ENCODE data around the gene RASGEF1C.

Gene RASGEF1C

DNA sequence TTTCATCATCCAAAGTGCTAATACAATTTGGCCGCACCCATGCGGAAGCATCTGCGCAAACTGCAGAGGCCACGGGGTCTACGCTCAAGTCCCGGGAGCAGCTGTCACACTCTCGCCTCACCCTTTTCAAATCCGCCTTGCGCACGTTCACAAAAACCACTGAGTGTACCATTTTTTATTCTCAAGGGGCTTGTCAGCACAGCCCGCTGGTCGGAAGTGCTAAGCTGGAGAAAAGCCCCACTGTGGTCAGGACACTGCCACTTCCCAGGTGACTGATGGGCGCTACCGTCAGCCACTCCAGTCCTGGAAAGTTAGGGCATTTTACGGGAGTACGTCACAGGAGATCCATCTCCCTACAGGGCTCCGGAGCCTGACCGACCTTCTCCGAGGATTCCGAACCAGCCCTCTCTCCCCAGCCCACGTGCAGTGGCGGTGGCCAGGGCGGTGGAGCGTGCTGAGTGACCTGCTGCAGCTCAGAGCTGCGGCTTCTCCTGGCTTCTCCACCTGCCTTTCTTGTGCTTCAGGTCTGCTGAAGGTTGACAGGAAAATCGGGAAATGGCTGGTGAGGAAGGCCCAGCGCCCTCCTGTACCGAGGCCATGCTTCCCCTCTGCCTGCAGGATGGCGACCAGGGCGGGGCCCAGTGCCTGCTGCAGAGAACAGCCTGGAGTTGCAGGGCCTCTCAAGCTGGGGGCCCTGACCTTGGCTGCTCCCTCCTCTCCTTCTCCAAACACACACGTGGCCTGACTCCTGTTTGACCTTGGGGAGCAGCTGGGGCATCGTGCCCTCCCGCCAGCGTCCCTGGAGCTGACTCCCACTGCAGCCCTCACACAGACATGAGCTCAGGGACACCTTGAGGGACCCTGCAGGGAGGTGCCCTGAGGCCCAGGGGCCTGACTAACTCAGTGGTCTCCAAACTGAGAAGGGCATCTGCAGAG is 14.3 kb downstream of the RASGEF1C start:
- intact Hi-C loops (cut with DNase I), result no loop called here
- peak in 9 of 42 donors; percentile 9 to 35 (median 21) for DNase-seq

DNA sequence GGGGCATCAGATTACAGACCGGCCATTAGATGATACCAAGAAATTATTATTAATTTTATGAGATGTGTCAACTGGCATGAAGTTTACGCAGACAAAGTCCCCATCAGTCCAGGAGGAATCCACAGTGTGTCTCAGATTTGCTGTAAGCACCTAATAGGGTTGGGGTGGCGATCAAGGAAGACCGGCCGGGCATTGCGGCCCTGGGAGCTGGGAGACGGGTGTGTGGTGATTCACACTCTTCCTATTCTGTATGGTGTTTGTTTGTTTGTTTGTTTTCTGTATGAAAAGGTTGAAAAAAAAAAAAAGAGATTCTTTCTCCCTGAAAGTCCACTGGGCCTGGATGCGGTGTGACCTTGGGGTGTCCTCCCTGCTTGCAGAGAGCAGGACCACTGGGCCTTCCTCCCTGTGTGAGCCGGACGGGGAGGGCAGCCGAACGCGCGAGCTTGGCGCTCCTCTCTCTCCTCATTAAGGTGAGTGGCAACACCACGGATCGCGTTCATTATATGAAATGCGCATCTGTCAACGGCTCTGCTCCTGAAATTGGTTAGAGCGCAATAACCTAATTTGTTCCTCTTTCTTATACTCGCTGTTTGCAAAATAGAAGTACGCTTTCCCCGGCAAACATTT is 15.1 kb downstream of the RASGEF1C start:
- intact Hi-C loops (cut with DNase I), result no loop called here
- peak in 8 of 42 donors; percentile 10 to 33 (median 19) for DNase-seq

DNA sequence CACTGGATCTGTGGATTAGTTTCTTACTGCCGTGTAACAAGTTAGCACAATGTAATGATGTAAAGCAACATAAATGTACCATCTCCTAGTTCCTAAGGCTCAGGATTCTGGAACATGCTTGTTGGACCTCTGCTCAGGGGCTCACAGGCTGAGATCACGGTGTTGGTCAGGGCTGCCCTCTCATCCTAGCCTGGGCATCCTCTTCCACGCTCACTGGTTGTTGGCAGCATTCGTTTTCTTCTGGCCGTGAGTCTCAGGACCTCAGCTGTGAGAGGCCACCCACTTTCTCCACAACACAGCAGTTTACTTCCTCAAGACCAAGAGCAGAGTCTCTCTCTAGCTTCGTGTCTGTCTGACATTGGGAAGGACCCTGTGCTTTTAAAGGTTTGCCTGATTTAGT is 17.3 kb downstream of the RASGEF1C start:
- intact Hi-C loops (cut with DNase I), result no loop called here
- peak in 6 of 42 donors; percentile 7 to 31 (median 15) for DNase-seq

DNA sequence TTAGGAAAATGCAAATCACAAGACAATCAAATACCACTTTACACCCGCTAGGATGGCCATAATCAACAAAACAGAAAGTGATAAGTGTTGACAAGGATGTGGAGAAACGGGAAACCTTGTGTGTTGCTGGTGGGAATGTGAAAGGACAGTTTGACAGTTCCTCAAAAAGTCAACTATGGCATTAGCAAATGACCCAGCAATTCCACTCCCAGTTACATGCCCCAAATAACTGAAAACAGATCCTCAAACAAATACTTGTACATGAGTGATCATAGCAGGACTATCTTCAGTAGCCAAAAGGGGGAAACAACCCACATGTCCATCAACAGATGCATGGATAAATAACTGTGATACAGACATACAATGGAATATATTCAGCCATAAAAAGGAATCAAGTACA is 21.2 kb downstream of the RASGEF1C start:
- intact Hi-C loops (cut with DNase I), result no loop called here
- DNase-seq, result no peak

DNA sequence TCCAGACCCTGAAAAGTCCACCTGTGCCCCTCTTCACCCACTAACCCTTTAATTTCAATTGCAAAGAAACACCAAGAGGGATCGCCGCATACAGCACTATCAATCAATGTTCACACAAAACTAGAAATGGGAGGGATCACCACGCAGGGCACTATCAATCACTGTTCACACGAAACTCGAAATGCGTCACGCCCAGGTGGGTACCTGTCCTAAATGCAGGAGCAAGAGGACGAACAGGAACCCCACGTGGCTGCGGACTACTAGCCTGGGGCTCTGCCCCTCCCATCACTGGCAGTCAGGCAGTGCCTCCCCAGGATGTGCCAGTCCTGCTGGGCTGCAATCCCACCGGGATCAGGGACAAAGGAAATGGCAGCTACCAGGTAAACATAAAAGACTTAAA is 28.2 kb downstream of the RASGEF1C start:
- intact Hi-C loops (cut with DNase I), result no loop called here
- DNase-seq, result no peak

DNA sequence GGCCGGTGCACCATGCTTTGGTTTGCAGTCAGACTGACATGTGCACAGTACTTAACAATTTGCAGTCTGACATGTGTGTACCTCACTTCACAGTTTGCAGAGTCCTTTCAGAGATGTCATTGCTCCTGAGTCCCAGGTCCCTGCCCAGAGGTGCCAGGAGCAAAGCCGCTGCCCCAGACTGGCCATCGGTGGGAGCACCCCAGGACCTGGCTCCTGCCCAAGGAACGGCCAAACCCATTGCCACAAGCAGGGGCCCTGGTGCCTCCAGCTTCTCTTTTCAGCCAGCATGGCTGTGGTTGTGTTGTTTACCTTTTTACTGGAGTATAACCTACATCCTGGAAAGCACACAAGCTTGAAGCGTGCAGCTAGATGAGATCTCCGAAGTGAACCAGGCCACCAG is 28.6 kb downstream of the RASGEF1C start:
- peak in 1 of 42 donors; percentile 25 for DNase-seq
- intact Hi-C loops (cut with DNase I), result no loop called here

DNA sequence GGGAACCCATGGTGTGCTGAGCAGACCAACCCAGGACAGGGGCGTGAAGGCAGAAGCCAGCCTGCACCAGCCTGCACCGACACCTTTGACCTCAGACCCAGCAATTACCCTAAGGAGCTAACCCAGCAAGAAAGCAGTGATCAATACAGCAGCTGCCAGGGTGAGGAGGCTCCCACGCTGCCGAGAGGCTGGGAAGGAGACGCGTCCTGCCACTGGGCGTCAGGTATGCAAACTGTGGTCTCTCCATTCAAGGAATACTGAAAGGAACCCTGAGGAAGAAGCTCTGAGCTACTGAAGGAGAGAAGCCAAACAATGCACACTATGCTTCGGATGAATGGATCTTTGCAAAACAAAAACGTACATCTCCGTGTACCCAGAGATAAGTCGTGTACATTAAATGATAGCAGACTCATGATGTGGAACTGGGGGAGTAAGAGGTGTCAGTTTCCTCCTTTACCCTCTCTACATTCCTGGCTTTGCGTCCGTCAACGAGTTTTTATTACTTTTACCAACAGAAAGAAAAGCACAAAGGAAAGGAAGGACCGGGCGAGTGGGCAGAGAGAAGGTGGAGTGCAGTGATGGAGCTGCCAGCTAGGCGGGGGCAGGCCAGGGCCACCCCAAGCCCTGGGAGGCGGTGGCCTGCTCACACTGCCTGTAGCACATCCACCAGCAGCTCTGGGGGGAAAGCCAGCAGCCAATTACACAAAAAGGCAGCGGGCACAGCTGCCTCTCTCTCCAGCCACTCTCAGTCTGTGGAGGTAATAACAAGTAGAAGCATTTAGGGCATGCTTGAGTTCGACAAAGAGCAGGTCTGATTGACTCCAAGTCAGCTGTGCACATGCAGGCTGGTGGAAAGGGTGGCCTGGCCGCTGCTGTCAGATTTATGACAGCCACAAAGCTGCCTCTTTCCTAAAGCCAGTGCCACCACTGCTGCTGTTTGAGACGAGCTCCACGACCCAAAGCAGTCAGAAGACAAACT is 29.3 kb downstream of the RASGEF1C start:
- DNase-seq, result peak in 5 of 42 donors; percentile 23 to 55 (median 38)
- intact Hi-C loops (cut with DNase I), result loop anchor here (10.0 kb wide), 1 partner anchor 55 kb away; no protein-coding TSS in a partner anchor

DNA sequence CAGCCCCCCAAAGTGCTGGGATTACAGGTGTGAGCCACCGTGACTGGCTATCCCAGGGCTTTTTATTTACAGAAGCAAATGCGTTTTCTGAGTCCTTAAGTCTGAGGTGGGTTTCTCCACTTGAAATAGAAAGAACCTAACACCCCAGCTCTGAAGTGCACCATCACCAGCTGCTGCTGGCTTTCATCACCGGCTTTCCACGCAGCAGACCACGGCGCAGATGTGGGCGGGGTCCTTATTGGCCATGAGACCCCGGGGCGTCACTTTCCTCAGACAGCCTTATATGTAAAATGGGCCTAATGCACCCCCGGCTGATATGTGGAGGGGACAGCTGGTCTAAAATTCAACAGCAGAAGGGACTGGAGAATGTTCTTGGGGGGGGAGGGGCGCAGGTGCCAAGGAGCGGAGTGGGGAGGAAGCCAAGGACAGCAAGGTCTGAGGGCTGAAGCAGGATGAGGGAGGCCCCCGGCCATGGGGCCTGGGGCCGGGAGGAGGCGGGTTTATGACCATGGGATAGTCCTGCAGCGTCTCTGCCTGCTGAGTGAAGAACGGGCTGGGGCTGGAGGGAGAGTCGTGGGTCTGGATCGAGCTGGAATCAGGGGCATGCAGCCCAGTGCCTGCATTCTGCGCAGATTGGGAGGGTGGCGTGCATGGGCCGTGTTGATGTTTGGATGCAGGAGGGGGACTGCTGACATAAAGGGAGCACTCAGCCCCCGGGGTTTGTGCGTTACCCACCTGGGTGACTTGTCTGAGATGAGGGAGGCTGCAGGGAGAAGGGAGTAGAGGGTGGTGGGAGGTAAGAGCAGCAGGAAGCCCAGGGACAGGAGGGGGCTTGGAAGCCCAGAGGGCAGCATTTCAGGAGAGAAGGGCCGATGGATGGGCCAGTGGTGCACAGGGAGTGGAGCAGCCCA is 30.2 kb downstream of the RASGEF1C start:
- peak in 4 of 42 donors; percentile 9 to 32 (median 22) for DNase-seq
- intact Hi-C loops (cut with DNase I), result loop anchor here (10.0 kb wide), 1 partner anchor 54 kb away; no protein-coding TSS in a partner anchor

DNA sequence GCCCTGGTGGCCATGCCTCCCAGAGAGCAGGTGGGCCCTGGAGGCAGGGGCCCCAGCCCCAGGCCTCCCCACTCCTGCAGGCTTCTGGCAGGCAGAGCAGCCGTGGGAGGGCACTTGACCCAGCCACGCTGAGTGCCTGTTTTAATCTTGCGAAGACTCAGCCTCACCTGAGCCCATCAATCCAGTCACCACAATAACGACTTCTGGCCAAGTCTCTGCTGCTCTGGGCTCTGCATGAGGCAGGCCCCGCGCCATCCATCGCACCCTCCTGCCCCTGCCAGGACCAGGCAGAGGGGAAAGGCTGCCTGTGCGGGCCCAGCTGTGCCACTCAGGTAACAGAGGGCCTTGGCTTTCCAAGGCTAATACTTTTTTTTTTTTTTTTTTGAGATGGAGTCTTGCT is 32.8 kb downstream of the RASGEF1C start:
- DNase-seq, result no peak
- intact Hi-C loops (cut with DNase I), result loop anchor here (10.0 kb wide), 1 partner anchor 51 kb away; no protein-coding TSS in a partner anchor

DNA sequence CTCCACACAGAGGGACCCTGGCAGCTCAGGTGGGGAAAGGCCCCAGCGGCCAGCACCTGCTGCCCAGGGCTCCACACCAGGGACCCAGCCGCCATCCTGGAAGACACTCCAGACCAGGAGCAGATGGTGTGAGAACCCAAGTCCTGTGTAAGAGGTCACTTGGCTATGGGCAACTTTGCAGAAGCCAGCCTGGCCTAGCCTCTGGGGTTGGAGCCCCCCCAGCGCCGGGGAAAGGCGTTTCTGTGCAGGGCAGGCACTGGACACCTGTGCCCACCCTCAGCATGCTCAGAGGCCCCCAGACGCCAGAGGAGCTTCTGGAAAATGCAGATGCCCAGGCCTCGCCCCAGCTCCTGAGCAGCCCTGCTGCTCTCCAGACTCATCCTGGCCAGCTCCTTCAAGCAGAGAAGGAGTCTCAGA is 34.0 kb downstream of the RASGEF1C start:
- intact Hi-C loops (cut with DNase I), result loop anchor here (10.0 kb wide), 1 partner anchor 50 kb away; no protein-coding TSS in a partner anchor
- no peak for DNase-seq

DNA sequence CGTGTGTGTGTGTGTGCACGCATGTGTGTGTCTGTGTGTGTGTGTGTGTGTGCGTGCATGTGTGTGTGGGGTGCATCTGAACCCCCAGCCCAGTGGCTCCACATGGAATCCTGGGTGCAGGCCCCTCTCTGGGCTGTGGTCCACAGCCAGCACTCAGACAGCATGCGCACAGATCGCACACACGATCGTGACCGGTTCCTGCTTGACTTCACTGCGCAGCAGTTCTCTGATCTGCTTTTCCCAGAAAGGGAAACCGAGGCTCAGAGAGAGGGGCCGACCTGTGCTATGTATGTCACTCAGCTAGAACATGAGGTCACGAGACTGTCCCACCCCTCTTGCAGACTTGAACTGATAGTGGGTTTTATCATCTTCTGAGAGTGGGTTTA is 34.4 kb downstream of the RASGEF1C start:
- no peak for DNase-seq

DNA sequence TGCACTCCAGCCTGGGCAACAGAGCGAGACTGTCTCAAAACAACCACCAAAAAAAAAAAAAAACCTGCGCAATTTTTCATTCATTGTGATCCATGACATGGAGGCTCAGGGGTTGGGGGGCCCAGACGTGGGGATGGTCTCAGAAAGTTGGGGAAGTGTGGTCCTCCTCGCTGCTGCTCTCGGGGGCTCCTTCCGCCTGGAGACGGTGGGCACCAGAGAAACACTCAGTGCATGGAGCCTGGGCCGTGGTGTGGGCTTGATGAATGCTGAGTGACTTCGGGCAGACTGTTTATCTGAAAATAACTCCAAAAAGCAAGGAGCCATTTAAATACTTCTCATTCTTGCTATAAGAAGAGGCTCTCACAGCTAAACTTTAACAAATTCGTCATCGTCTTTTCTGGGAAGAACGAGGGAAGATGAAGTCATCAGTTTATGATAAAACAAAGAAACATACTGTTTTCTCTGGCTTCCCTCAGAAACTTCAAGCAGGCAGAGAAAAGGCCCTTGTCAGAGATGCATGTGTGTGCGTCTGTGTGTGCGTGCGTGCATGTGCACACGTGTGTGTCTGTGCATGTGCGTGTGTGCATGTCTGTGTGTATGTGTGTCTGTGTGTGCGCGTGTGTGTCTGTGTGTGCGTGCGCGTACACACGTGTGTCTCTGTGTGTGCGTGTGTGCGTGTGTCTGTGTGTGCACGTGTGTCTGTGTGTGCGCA is 35.0 kb downstream of the RASGEF1C start:
- no peak for DNase-seq

More for the DNA sequence above, 34.4 kb downstream of the RASGEF1C start:
- intact Hi-C loops (cut with DNase I), result loop anchor here (10.0 kb wide), 1 partner anchor 50 kb away; no protein-coding TSS in a partner anchor

DNA sequence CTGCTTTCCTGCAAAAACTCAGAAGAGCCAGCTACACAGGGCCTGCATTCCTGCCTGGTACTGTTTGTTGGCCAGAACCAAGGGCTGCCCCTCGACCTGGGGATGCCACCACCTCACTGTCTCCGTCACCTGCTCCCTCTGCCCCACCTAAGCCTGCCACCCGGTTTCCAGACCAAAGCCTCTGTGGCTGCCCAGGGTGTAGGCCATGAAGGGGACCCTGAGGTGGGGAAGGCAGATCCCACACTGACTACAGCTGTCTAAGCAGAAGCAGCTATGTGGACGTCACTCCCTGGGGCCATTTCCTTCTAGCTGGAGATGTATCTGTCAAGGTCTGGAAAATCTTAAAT is 35.8 kb downstream of the RASGEF1C start:
- DNase-seq, result peak in 1 of 42 donors; percentile 41
- intact Hi-C loops (cut with DNase I), result loop anchor here (10.0 kb wide), 1 partner anchor 48 kb away; no protein-coding TSS in a partner anchor

More for the DNA sequence above, 35.0 kb downstream of the RASGEF1C start:
- intact Hi-C loops (cut with DNase I), result loop anchor here (10.0 kb wide), 1 partner anchor 49 kb away; no protein-coding TSS in a partner anchor

DNA sequence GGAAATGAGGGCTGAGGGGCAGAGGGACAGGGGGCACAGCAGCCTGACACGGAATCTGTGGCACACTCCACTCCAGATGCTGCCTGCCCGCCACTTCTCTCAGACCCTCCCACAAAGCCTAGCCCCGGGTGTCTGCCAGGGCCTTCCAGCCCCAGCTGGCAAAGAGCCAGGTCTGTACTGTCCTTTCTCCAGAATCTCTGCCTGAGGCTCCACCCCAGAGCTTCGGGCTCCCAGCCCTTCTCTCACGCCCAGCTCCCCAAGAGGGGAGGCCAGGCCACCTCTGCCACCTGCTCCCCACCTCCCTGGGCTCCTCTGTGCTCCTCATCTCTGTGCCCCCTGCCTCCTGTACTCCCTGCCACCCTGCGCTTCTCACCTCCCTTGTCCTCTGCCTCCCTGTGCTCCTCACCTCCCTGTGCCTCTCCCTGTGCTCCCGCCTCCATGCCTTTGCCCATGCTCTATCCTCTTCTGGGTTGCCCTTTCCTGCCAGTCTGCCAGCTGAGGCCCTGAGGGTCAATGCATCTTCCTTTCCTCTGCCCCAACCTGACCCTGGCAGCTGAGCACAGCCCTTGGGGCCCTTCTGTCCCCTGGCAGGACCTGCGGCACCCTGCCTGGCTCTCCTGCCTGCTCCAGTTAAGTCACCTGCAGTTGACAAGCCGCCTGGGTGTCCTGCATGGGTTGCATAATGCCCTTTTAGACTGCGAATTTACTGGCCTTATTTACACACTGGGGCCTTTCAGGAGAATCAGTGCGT is 36.4 kb downstream of the RASGEF1C start:
- DNase-seq, result peak in 37 of 42 donors; percentile 48 to 88 (median 74)
- intact Hi-C loops (cut with DNase I), result loop anchor here (10.0 kb wide), 1 partner anchor 48 kb away; no protein-coding TSS in a partner anchor

DNA sequence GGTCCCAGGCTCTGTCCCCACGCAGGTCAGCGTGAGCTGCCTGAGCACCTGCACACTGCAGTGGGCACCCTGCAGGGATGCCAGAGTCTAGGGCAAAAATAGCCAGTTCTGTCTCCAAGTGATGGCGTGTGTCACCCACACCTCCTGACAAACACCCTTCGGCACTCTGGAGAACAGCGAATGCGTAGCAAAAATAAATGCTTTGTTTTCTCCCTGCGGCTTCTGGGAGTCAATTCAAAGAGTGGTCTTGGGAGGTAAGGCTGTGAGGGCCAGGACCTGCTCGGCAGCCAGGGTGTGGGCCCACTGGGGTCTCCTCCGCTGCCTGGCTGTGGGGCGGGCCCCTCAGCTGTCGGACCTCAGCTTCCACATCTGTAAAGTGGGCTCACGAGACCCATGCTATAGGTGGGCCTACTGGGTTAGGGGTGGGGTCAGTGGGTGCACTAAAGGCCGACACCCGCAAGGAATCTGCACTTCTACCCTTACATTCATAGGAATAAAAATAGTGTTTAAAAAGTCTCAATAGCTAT is 37.4 kb downstream of the RASGEF1C start:
- DNase-seq, result no peak
- intact Hi-C loops (cut with DNase I), result loop anchor here (10.0 kb wide), 1 partner anchor 47 kb away; no protein-coding TSS in a partner anchor

All from head of caudate nucleus (tissue), 42 donors.